ENCODE results near the gene STRN3. TPM values are rescaled to one million over a fixed set of nuclear protein-coding genes. Genes with fewer than 3 reads are reported as not detected.
"Not testable (repeated sequence)": the region's sequence is repeated elsewhere in the genome, so short reads cannot be mapped to it uniquely, and the experiment has no call there.

STRN3 gene
- total and polyA plus RNA-seq, 10 of the 15 experiments (the other 5 are each of a cell fraction or from before 2014, with no cell fraction given): 7.8 to 27.9 (median 14.1) TPM

- no peaks in the 10 kb centered on the region; a peak in 2 of 4 replicates for H3K36me3 ChIP-seq (ENCODE audit: control insufficient read depth in 2 of 2, insufficient read depth in 2 of 2, low read length in 1 of 2)
- no peak overlapping the region for H2AFZ ChIP-seq (ENCODE audit: control insufficient read depth, low read depth, low read length)
- 89% methylated on average over 1 of the region's 1 CpG for WGBS (ENCODE audit: insufficient coverage, insufficient replicate concordance, low lambda C conversion rate, missing lambda C conversion rate)
- POLR2A ChIA-PET: no interaction called here
- no peak overlapping the region for H3K4me3 ChIP-seq
- SMC1A ChIA-PET (ENCODE audit: uncharacterized antibody, unreplicated experiment): interaction anchor here (1.3 kb wide), 1 partner anchor 12 kb away, joined by 3 read pairs; no protein-coding TSS in a partner anchor
- no peaks in the 10 kb centered on the region for H4K20me1 ChIP-seq (ENCODE audit: control insufficient read depth, insufficient read depth)
- CTCF ChIA-PET: interaction anchor here (1.8 kb wide), 1 partner anchor 11 kb away, joined by 7 read pairs; no protein-coding TSS in a partner anchor
- DNase-seq (ENCODE audit: low read depth, low spot score) (no peak), FAIRE-seq (no peak), ATAC-seq (no peak)
- no peak overlapping the region for H3K4me2 ChIP-seq (ENCODE audit: control insufficient read depth, insufficient read depth)
- H3K4me1 ChIP-seq (ENCODE audit: control insufficient read depth, insufficient read depth, low read length): no peaks in the 10 kb centered on the region
- no peaks in the 10 kb centered on the region for H3K9me3 ChIP-seq (replicated peaks; ENCODE audit: control insufficient read depth, insufficient read depth, low read length)
- RAD21 ChIA-PET (ENCODE audit: unreplicated experiment): no interaction called here
- no peak overlapping the region for H3K9ac ChIP-seq (ENCODE audit: control insufficient read depth, insufficient read depth, low read length)
- in situ Hi-C loops (cut with MboI) (no loop called here), intact Hi-C loops (cut with micrococcal nuclease; ENCODE audit: unreplicated experiment) (no loop called here)
- no TSS peak for BruUV-seq (replicated peaks)
- no peaks in the 10 kb centered on the region for H3K27me3 ChIP-seq (replicated peaks in 1 of 2; ENCODE audit: control insufficient read depth in 2 of 2, insufficient read depth in 2 of 2, low read length in 1 of 2)
- TF ChIP-seq BMI1 (IDR thresholded peaks at IDR 0.05; ENCODE audit: borderline replicate concordance): no peak
- TF ChIP-seq CHD2 (IDR thresholded peaks at IDR 0.05; ENCODE audit: borderline replicate concordance, low read depth, low read length): no peak
- TF ChIP-seq KDM1A (IDR thresholded peaks at IDR 0.05; ENCODE audit: borderline replicate concordance): no peak
- TF ChIP-seq MYB (IDR thresholded peaks at IDR 0.05; ENCODE audit: borderline replicate concordance, low read depth, low read length): no peak
- no peak for TF ChIP-seq ZNF687 (IDR thresholded peaks at IDR 0.05)
- TF ChIP-seq SREBF1 (IDR thresholded peaks at IDR 0.05; ENCODE audit: low read length): no peak
- TF ChIP-seq ETV6 (conservative IDR thresholded peaks at IDR 0.05 in 1 of 2, IDR thresholded peaks at IDR 0.05 in 1 of 2; ENCODE audit: borderline replicate concordance in 1 of 2, low read depth in 1 of 2): no peak
- no peak for TF ChIP-seq SREBF2 (IDR thresholded peaks at IDR 0.05; ENCODE audit: low read length)
- no peak for TF ChIP-seq ESRRA (IDR thresholded peaks at IDR 0.05; ENCODE audit: low read length)
- TF ChIP-seq EGR1 (IDR thresholded peaks at IDR 0.05; ENCODE audit: borderline replicate concordance in 1 of 2, low read depth in 2 of 2, low read length in 2 of 2): no peak
- no peaks in the 10 kb centered on the region; the same call in none of the 2 replicates for H3K79me2 ChIP-seq (ENCODE audit: control insufficient read depth, insufficient read depth, low read length)
- no peak overlapping the region for H3K27ac ChIP-seq (ENCODE audit: control insufficient read depth, insufficient read depth)
Measured at GRCh38 chr14:31006703-31007102, 19.5 kb downstream of the STRN3 start.

GRCh38 chr14:31004007-31004406 is 22.2 kb downstream of the STRN3 start:
- CTCF ChIA-PET: interaction anchor here (1.2 kb wide), 1 partner anchor 8 kb away, joined by 3 read pairs; no protein-coding TSS in a partner anchor
- POLR2A ChIA-PET; H3K36me3 ChIP-seq (ENCODE audit: control insufficient read depth in 2 of 2, insufficient read depth in 2 of 2, low read length in 1 of 2); H3K9ac ChIP-seq (ENCODE audit: control insufficient read depth, insufficient read depth, low read length); H3K9me3 ChIP-seq (replicated peaks; ENCODE audit: control insufficient read depth, insufficient read depth, low read length); H3K79me2 ChIP-seq (ENCODE audit: control insufficient read depth, insufficient read depth, low read length); H3K27ac ChIP-seq (ENCODE audit: control insufficient read depth, insufficient read depth); BruUV-seq (replicated peaks); H3K4me1 ChIP-seq (ENCODE audit: control insufficient read depth, insufficient read depth, low read length); FAIRE-seq; in situ Hi-C loops (cut with MboI); intact Hi-C loops (cut with micrococcal nuclease; ENCODE audit: unreplicated experiment); RAD21 ChIA-PET (ENCODE audit: unreplicated experiment); H3K4me3 ChIP-seq; H2AFZ ChIP-seq (ENCODE audit: control insufficient read depth, low read depth, low read length); DNase-seq (ENCODE audit: low read depth, low spot score); H3K4me2 ChIP-seq (ENCODE audit: control insufficient read depth, insufficient read depth); H3K27me3 ChIP-seq (replicated peaks in 1 of 2; ENCODE audit: control insufficient read depth in 2 of 2, insufficient read depth in 2 of 2, low read length in 1 of 2); H4K20me1 ChIP-seq (ENCODE audit: control insufficient read depth, insufficient read depth); ATAC-seq: not testable (repeated sequence)
- SMC1A ChIA-PET (ENCODE audit: uncharacterized antibody, unreplicated experiment): interaction anchor here (0.6 to 1.4 kb wide), 3 partner anchors 9 to 1483 kb away, joined by 3 to 4 read pairs (median 3); no protein-coding TSS in a partner anchor
- 99% methylated on average over 6 of the region's 6 CpGs for WGBS (ENCODE audit: insufficient coverage, insufficient replicate concordance, low lambda C conversion rate, missing lambda C conversion rate)
